ENCODE results near the gene PRL.

PRL gene

DNA sequence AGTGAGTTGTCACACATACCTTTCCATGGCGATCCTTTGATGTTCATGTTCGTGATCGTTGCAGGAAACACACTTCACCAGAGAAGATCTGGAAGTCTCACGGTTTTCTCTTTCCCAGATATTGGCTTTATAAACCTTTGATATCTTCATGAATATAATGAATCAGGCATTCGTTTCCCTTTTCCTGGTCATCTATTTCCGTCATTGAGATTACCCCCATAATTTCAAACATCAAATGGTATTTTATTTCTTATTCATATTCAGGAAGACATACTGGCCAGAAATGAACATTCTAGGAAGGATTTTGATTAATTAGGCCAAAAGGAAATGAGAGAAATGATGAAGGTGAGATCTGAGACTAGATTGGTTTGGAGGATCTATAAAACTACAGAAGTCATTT is at the start of gene PRL:
Gene PRL, minus strand, starts transcription at position 101 of the 400 bp plus-strand sequence. Its CDS starts 54 bp downstream, at position 47.
- Histone ChIP-seq H3K36me3 (ENCODE audit: control insufficient read depth, insufficient read depth, low read length) (no peaks in the 10 kb centered on the region), H3K9me3 (ENCODE audit: control insufficient read depth, insufficient read depth, low read depth, low read length) (no peaks in the 10 kb centered on the region), H3K27me3 (ENCODE audit: control insufficient read depth, insufficient read depth, low read length) (no peaks in the 10 kb centered on the region), H3K4me3 (ENCODE audit: low read depth, low read length) (no peak within 1 kb of the TSS), H3K4me1 (ENCODE audit: control insufficient read depth, insufficient read depth, low read length) (peaks cover 4% of the 10 kb centered on the region; the same call in 1 of the 2 replicates), H3K27ac (ENCODE audit: low read depth, low read length) (no peak within 1 kb of the TSS), H3K9ac (ENCODE audit: low read length) (no peak within 1 kb of the TSS)

DNA sequence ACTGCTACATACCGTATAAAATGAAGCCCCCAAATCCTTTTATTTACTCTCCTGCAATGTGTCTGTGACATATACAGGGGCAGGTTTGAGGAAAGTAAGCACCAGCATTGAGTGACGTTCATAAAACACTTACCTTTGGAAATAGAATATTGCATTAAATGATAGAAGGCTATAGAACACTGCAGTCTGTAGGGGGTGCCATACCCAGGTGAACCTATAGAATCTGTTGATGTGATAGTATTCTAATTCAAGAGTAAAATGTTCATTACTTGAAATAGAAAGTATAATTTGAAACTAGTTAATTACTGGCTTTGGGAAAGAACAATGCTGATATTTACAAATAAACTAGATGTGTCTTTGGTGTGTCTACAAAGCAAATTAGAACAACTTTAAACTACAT is 47.0 kb upstream of the PRL start:
- H3K9ac ChIP-seq (ENCODE audit: low read length), result no peak overlapping the region
- no peaks in the 10 kb centered on the region for H3K27me3 ChIP-seq (ENCODE audit: control insufficient read depth, insufficient read depth, low read length)
- no peak overlapping the region for H3K27ac ChIP-seq (ENCODE audit: low read depth, low read length)
- no peaks in the 10 kb centered on the region for H3K4me1 ChIP-seq (ENCODE audit: control insufficient read depth, insufficient read depth, low read length)
- no peak overlapping the region for H3K4me3 ChIP-seq (ENCODE audit: low read depth, low read length)
- no peaks in the 10 kb centered on the region for H3K36me3 ChIP-seq (ENCODE audit: control insufficient read depth, insufficient read depth, low read length)
- H3K9me3 ChIP-seq (ENCODE audit: control insufficient read depth, insufficient read depth, low read depth, low read length), result 0 out of 2 replicates have a peak, but pooled peaks cover 3% of the 10 kb centered on the region

- H3K27ac ChIP-seq (ENCODE audit: low read depth, low read length), result no peak overlapping the region
- no peaks in the 10 kb centered on the region for H3K36me3 ChIP-seq (ENCODE audit: control insufficient read depth, insufficient read depth, low read length)
- no peaks in the 10 kb centered on the region for H3K9me3 ChIP-seq (ENCODE audit: control insufficient read depth, insufficient read depth, low read depth, low read length)
- no peak overlapping the region for H3K4me3 ChIP-seq (ENCODE audit: low read depth, low read length)
- no peak overlapping the region for H3K9ac ChIP-seq (ENCODE audit: low read length)
- H3K27me3 ChIP-seq (ENCODE audit: control insufficient read depth, insufficient read depth, low read length), result no peaks in the 10 kb centered on the region
- H3K4me1 ChIP-seq (ENCODE audit: control insufficient read depth, insufficient read depth, low read length), result peaks cover 6% of the 10 kb centered on the region
Observed at GRCh38 chr6:22334778-22335177, 37.9 kb upstream of the PRL start.

DNA sequence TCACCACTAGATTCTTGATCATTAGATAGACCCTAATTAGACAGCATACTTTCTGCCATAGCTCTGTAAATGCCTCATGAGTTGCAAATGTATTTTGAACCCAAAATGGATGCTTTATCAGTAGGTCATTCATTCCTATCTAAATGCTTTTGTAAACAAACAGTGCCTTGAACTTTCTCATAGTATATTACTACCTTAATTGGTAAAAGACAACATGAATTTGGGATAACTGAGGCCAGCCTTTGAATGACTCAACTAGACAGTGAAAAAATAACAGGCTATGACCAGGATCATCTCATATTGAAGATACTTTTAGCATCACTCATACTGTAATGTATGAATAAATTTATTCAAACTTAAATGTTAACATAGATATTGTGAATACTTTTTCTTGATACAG is 37.0 kb upstream of the PRL start:
- Histone ChIP-seq H3K4me1 (ENCODE audit: control insufficient read depth, insufficient read depth, low read length) (peaks cover 6% of the 10 kb centered on the region), H3K4me3 (ENCODE audit: low read depth, low read length) (no peak overlapping the region), H3K27me3 (ENCODE audit: control insufficient read depth, insufficient read depth, low read length) (no peaks in the 10 kb centered on the region), H3K9me3 (ENCODE audit: control insufficient read depth, insufficient read depth, low read depth, low read length) (no peaks in the 10 kb centered on the region), H3K27ac (ENCODE audit: low read depth, low read length) (no peak overlapping the region), H3K36me3 (ENCODE audit: control insufficient read depth, insufficient read depth, low read length) (no peaks in the 10 kb centered on the region), H3K9ac (ENCODE audit: low read length) (no peak overlapping the region)

GRCh38 chr6:22332711-22333110 is 35.9 kb upstream of the PRL start:
- Histone ChIP-seq H3K27ac (ENCODE audit: low read depth, low read length) (no peak overlapping the region), H3K4me1 (ENCODE audit: control insufficient read depth, insufficient read depth, low read length) (peaks cover 6% of the 10 kb centered on the region), H3K4me3 (ENCODE audit: low read depth, low read length) (no peak overlapping the region), H3K9me3 (ENCODE audit: control insufficient read depth, insufficient read depth, low read depth, low read length) (no peaks in the 10 kb centered on the region), H3K27me3 (ENCODE audit: control insufficient read depth, insufficient read depth, low read length) (no peaks in the 10 kb centered on the region), H3K36me3 (ENCODE audit: control insufficient read depth, insufficient read depth, low read length) (no peaks in the 10 kb centered on the region), H3K9ac (ENCODE audit: low read length) (no peak overlapping the region)

DNA sequence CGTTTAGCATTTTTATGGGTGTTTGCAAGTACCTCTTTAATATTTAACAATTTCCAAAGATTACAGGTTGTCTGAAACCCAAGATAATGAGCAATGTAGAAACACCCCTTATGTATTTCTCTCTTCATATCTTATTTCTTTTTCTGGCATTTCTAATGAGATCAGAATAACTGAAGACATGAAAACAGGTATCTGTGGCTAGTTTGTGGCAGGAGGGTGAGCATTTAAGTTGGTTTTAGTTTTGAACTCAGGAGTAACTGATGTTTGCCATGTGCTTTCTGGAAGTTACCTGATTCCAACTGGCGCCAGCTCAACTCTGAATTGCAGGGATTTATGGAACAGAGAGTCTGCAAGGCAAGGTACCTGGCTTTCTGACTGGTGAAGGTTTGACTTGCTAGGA is 35.4 kb upstream of the PRL start:
- no peak overlapping the region for H3K9ac ChIP-seq (ENCODE audit: low read length)
- no peak overlapping the region for H3K27ac ChIP-seq (ENCODE audit: low read depth, low read length)
- no peak overlapping the region for H3K4me3 ChIP-seq (ENCODE audit: low read depth, low read length)
- H3K27me3 ChIP-seq (ENCODE audit: control insufficient read depth, insufficient read depth, low read length), result no peaks in the 10 kb centered on the region
- no peaks in the 10 kb centered on the region for H3K9me3 ChIP-seq (ENCODE audit: control insufficient read depth, insufficient read depth, low read depth, low read length)
- H3K36me3 ChIP-seq (ENCODE audit: control insufficient read depth, insufficient read depth, low read length), result no peaks in the 10 kb centered on the region
- H3K4me1 ChIP-seq (ENCODE audit: control insufficient read depth, insufficient read depth, low read length), result peaks cover 6% of the 10 kb centered on the region

DNA sequence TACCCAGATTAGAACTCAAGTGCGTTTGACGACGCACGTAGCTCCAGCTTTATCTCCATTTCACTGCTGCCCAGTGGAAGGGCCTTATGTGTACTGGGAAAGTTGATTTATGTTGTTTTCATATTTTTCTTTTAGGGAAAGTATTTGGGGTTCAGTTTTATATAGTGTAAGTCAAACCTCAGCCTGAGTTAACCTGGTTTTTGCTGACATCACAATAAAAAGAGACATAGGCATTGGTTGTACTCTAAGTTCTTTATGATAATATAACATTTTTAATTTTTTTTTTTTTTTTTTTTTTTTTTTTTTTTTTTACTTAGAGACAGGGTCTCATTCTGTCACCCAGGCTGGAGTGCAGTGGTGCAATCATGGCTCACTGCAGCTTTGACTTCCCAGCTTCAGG is 34.1 kb upstream of the PRL start:
- no peak overlapping the region for H3K27ac ChIP-seq (ENCODE audit: low read depth, low read length)
- no peaks in the 10 kb centered on the region for H3K9me3 ChIP-seq (ENCODE audit: control insufficient read depth, insufficient read depth, low read depth, low read length)

GRCh38 chr6:22328474-22328873 is 31.6 kb upstream of the PRL start:
- Histone ChIP-seq H3K36me3 (ENCODE audit: control insufficient read depth, insufficient read depth, low read length) (no peaks in the 10 kb centered on the region), H3K27ac (ENCODE audit: low read depth, low read length) (no peak overlapping the region), H3K4me1 (ENCODE audit: control insufficient read depth, insufficient read depth, low read length) (peaks cover 6% of the 10 kb centered on the region), H3K9me3 (ENCODE audit: control insufficient read depth, insufficient read depth, low read depth, low read length) (no peaks in the 10 kb centered on the region), H3K4me3 (ENCODE audit: low read depth, low read length) (no peak overlapping the region), H3K9ac (ENCODE audit: low read length) (no peak overlapping the region), H3K27me3 (ENCODE audit: control insufficient read depth, insufficient read depth, low read length) (no peaks in the 10 kb centered on the region)

More for the DNA sequence above, 34.1 kb upstream of the PRL start:
- Histone ChIP-seq H3K4me3 (ENCODE audit: low read depth, low read length) (no peak overlapping the region), H3K9ac (ENCODE audit: low read length) (no peak overlapping the region), H3K36me3 (ENCODE audit: control insufficient read depth, insufficient read depth, low read length) (no peaks in the 10 kb centered on the region), H3K27me3 (ENCODE audit: control insufficient read depth, insufficient read depth, low read length) (no peaks in the 10 kb centered on the region), H3K4me1 (ENCODE audit: control insufficient read depth, insufficient read depth, low read length) (peaks cover 6% of the 10 kb centered on the region)

DNA sequence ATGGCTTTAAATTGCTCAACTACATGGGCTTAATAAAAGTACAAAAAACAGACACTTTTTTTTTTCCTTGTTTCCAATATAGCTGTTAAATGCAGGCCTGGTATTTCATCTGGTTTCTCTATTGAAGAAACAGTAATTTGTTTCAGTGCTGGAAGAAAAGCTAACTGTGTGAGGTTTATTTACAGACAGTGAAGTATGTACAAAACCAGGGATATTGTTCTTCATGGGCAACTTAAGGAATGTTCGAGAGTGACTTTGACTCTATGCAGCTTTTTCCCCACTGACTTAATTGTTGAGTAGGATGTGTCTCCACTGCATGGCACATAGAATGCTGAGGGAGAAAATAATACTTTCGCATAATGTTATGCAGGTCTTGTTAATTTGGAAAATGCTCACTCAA is 31.0 kb upstream of the PRL start:
- Histone ChIP-seq H3K36me3 (ENCODE audit: control insufficient read depth, insufficient read depth, low read length) (no peaks in the 10 kb centered on the region), H3K9ac (ENCODE audit: low read length) (no peak overlapping the region), H3K27ac (ENCODE audit: low read depth, low read length) (no peak overlapping the region), H3K27me3 (ENCODE audit: control insufficient read depth, insufficient read depth, low read length) (no peaks in the 10 kb centered on the region), H3K4me3 (ENCODE audit: low read depth, low read length) (no peak overlapping the region), H3K4me1 (ENCODE audit: control insufficient read depth, insufficient read depth, low read length) (peaks cover 6% of the 10 kb centered on the region), H3K9me3 (ENCODE audit: control insufficient read depth, insufficient read depth, low read depth, low read length) (no peaks in the 10 kb centered on the region)

- Histone ChIP-seq H3K9ac (ENCODE audit: low read length) (no peak overlapping the region), H3K9me3 (ENCODE audit: control insufficient read depth, insufficient read depth, low read depth, low read length) (no peaks in the 10 kb centered on the region), H3K36me3 (ENCODE audit: control insufficient read depth, insufficient read depth, low read length) (no peaks in the 10 kb centered on the region), H3K27ac (ENCODE audit: low read depth, low read length) (no peak overlapping the region), H3K4me1 (ENCODE audit: control insufficient read depth, insufficient read depth, low read length) (no peaks in the 10 kb centered on the region), H3K27me3 (ENCODE audit: control insufficient read depth, insufficient read depth, low read length) (no peaks in the 10 kb centered on the region), H3K4me3 (ENCODE audit: low read depth, low read length) (no peak overlapping the region)
Observed at GRCh38 chr6:22326500-22326899, 29.7 kb upstream of the PRL start.

DNA sequence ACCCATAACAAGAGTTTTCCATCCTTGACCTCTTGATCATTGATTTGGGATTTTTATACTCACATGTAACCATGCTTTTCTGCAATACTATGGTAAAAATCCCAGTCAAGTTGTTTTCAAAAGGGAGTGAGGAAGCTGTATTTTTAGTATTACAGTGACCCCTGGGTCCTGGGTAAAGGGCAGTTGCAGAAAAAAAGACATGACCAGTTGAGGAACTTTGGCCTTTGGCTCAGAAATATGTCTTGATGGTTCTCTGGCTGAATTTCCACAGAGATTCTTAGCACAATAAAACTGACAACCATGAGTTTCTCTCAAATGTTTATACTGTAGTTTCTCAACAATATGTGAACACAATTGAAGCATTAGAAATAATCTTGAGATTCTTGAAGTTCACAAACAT is 28.6 kb upstream of the PRL start:
- Histone ChIP-seq H3K9ac (ENCODE audit: low read length) (no peak overlapping the region), H3K9me3 (ENCODE audit: control insufficient read depth, insufficient read depth, low read depth, low read length) (no peaks in the 10 kb centered on the region), H3K36me3 (ENCODE audit: control insufficient read depth, insufficient read depth, low read length) (no peaks in the 10 kb centered on the region), H3K27me3 (ENCODE audit: control insufficient read depth, insufficient read depth, low read length) (no peaks in the 10 kb centered on the region), H3K4me3 (ENCODE audit: low read depth, low read length) (no peak overlapping the region), H3K4me1 (ENCODE audit: control insufficient read depth, insufficient read depth, low read length) (no peaks in the 10 kb centered on the region), H3K27ac (ENCODE audit: low read depth, low read length) (no peak overlapping the region)

DNA sequence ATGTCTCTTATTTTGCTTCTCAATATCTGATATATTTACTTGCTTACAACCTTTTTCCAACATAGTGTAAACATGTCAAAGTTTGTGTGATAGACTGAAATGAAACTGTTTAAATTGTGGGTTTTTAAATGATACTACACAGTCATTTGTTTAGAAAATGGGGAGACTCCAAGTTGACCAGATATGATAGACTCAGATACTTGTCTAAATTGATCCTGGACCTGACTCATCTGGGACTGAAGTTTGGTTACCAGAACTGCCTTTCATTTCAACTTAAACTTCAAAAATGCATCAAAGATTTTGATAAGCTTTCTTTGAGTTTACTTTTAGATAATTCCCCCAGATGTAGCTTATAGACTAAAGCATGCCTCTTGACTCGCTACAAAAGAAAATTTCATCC is 27.0 kb upstream of the PRL start:
- H3K36me3 ChIP-seq (ENCODE audit: control insufficient read depth, insufficient read depth, low read length), result no peaks in the 10 kb centered on the region
- no peak overlapping the region for H3K27ac ChIP-seq (ENCODE audit: low read depth, low read length)
- no peak overlapping the region for H3K4me3 ChIP-seq (ENCODE audit: low read depth, low read length)
- no peaks in the 10 kb centered on the region for H3K4me1 ChIP-seq (ENCODE audit: control insufficient read depth, insufficient read depth, low read length)
- H3K9ac ChIP-seq (ENCODE audit: low read length), result no peak overlapping the region
- no peaks in the 10 kb centered on the region for H3K27me3 ChIP-seq (ENCODE audit: control insufficient read depth, insufficient read depth, low read length)
- peaks cover 2% of the 10 kb centered on the region; the same call in 1 of the 2 replicates for H3K9me3 ChIP-seq (ENCODE audit: control insufficient read depth, insufficient read depth, low read depth, low read length)

Measured in HUES6 (cell line).